GM21515 (cell line): ENCODE measurements around the gene PML.
"Not testable (repeated sequence)": the region's sequence is repeated elsewhere in the genome, so short reads cannot be mapped to it uniquely, and the experiment has no call there.

Experiments used
- ATAC-seq: cut with Tn5 transposase; IDR thresholded peaks from one replicate; pipeline ENCODE4 v1.9.1; 2021; ENCODE audit not compliant: unreplicated experiment

The PML gene

DNA sequence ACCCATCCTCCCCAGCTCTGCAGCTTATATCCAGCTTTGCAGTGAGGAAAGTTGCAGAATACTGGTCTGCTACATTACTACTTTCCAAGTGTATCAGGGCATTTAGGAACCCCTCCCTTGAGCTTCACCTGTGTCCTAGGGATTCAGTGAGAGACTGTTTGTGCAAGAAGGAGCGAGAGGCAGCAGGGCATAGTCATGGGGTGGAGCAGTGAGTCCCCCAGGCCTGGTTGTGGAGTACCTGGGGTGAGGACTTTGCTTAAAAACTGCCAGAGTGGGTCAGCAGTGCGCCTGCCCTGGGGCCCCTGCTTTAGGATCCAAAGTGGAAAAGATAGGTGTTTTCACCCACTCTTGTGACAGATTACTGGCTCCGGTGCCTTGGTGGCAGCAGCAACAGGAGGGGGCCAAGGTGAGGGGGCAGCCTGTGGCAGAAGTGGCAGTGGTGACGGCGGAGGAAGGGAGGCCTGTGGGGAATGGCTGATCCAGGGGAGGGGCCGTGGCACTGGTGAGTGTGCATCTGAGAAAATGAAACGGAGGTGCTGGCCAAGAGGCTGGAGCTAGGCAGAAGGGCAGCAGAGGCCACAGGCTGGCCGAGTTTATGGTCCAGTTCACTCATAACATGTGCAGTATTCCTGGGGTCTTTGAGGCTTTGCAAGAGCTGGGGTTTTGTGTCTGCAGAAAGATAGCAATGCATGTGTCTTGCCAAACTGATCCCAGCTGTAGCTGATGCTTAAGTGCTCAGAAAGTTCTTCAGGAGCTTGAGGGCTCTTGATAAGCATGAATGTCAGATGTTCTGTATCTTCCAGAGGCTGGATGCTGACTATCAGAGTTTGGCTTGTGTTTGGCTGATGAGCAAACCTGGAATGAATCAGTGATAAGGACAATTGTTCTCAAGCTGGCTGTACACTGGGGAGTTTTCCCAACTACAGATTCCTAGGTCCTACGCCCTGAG lies 44.5 kb downstream of the PML start:
- no peak for ATAC-seq

DNA sequence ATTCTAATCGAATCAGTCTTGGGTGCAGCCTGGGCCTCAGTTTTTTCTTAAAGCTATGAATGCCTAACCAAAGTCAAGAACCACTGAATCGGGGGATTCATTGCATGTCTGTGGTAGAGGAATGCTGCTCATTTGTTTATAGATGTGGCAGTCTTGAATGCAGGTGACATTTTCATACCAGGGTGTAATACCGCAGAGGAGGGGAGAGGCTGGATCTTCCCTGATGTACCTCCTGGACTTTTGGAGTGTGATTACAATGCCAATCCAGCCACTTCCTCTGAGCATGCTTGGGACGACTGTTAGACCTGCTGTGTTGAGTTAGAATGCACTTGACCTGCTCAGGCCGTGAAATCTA lies 45.1 kb downstream of the PML start:
- no peak for ATAC-seq

DNA sequence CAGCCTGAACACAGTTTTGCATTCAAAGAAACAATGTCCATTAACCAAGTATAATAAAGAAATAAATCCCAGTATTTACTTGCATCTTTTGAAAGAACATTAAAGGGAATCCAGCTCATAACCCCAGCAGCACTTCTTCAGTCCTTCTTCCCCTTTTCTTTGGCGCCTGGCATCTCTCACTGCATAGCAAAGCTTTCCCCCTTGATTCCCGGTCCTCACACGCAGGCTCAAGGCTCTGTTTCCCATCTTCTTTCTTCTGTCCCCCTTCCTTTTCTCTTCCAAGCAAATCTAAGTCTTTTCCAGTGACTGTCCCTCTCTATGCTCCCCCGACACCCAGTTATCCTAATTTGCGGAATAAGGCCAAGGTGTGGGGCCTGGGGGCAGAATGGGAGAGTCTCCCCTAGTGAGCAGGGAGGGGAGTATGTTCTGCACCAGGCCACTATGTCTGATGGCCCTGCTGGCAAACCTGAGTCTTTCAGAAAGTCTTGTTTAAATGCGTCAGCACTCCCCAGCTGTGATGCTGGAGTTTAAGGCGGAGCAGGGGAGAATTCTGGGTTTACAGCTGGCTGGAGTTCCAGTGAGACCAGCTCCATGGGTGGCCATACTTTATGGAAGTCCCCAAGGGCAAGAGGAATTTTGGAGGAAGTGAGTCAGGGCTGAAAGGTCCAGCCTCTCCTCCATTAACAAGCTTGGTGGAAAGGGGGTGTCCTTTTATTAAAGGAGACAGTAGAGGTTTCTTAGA lies 45.8 kb downstream of the PML start:
- no peak for ATAC-seq

DNA sequence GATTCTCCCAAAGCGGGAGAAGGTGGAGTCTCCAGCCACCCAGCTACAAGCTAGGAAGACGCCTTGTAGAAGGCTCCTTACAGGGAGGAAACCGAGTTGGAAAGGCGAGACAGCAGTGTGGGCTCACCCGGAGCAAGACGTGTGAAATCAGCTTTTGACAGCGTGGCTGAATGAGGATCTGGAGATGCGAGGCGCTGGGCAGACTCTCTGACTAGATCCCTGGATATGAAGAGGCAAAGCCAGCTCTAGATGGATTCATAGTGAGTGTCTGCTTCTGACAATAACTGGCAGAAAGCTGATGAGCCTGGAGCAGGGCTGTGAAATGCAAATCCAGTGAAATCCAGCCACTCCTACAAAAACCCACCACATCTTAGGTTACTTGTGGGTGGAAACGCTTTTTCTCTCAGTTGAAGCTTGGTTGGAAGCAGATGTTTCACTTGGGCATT lies 46.8 kb downstream of the PML start:
- no peak for ATAC-seq

DNA sequence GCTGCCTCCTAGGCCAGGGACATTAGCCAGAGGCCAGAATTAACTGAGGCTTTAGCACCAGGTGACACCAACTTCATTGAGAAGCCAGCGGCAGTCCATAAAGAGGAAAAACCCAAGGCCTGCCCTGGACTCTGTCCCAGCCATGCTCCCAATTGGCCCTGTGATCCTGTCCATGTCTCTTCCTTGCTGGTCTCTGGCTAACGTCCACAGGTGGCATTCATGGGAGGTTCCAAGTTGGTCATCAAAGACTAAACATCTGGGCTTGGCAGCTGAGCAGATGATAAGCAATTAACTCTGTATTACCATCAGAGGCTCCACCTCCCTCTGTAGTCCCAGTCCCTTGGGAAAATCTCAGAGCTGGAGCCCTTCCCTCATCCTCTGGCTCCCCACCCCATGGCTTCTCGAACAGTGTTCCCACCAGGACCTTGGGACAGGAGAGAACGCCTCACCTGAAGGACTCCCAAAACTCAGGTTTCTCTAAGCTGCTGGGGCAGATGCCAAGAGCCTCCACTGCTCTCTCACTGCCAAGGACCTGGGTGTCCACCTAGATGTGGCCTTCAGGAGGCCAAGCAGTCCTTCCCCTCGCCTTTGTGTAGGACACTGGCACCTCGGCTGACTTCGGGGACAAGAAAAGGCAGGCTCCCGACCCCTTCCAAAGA lies 47.4 kb downstream of the PML start:
- no peak for ATAC-seq

DNA sequence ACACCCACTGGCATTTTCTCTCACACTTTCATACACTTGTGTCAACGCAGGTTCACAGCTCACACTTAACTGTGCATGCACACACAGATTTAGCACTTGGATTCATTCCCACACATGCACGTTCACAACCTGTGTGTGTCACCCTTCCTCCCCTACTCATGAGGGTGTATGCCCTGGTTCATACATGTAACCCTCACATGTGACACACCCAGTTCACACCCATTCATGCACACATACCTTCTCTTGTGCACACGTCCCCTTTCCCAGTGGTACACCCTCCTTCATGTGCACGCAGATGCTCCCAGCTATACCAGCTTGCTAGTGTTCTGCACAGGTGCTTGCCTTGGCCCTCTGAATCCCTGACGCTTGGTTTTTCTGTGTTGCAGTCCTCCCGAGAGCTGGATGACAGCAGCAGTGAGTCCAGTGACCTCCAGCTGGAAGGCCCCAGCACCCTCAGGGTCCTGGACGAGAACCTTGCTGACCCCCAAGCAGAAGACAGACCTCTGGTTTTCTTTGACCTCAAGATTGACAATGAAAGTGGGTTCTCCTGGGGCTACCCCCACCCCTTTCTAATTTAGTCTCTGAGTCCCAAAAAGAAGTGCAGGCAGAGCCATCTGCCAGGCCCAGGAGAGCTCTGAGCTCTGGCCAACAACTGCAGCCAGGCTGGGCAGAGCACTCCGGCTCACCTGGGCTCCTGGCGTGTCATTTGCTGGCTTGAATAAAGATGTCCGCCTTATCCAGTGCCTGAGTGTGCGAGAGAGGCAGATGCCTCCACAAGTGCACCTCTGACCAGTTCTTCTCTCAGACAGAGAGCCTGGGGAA lies 48.3 kb downstream of the PML start:
- no peak for ATAC-seq

DNA sequence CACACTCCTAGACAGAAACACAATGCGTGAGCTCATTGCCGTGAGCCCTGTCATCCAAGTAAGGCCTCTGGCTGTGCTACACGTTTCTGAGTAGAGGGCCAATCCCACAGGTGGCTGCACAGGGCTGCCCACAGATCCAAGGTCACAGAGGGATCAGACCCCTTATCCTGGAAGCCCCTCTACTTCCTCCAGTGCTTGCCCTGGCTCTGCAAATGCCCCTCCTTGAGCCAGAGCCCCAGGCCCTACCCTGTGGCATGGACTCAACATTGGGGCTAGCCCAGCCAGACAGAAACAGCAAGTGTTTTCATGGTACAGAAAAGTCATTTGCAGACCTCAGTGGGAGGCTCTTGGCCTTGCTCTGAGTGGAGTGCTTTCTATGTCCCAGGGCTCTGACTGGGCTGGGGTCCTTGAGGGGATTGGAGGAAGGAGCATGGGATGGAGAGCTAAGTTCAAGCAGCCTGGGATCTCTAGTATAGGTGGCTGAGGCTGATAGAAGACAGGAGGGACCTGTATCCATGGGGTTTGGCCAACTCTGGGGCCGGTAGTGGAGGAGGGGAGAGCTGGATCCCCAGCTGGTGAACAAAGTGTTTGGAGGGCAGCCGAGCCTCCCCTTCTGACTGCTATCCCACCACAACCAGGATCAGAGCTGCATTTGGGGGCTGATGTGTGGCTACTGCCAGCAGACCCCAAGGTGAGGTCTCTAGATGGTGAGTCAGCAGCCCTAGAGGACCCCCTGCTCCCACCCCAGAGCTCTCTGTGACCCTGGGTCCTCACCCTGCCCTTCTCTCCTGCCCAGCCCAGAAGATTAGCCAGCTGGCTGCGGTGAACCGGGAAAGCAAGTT lies 49.1 kb downstream of the PML start:
- ATAC-seq, result no peak

DNA sequence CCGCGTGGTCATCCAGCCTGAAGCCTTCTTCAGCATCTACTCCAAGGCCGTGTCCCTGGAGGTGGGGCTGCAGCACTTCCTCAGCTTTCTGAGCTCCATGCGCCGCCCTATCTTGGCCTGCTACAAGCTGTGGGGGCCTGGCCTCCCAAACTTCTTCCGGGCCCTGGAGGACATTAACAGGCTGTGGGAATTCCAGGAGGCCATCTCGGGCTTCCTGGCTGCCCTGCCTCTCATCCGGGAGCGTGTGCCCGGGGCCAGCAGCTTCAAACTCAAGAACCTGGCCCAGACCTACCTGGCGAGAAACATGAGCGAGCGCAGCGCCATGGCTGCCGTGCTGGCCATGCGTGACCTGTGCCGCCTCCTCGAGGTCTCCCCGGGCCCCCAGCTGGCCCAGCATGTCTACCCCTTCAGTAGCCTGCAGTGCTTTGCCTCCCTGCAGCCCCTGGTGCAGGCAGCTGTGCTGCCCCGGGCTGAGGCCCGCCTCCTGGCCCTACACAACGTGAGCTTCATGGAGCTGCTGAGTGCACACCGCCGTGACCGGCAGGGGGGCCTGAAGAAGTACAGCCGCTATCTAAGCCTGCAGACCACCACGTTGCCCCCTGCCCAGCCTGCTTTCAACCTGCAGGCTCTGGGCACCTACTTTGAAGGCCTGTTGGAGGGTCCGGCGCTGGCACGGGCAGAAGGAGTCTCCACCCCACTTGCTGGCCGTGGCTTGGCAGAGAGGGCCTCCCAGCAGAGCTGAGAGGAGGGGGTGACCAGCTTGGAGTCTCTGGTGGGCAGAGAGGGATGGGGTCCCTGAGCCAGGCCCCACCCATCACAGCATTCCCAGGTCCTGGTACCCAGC lies 50.0 kb downstream of the PML start:
- ATAC-seq, result no peak

DNA sequence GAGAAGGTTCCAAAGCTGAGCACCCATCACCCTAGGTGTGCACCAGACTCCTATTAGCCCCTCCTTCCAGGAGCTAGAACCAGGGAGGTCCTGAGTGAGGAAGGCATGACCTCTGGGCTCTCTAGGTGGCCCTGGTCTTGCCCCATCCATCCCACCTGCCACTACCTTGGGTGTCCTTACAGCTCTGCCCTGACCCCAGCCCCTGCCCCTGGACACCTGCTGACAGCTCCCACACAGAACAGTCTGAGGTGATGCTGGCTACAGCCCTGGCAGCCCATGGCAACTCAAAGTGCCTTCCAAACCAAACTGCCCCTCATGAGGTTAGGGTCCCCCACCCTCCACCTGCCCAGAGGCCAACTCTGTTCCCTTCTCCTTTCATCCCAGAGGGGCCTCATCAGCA lies 50.7 kb downstream of the PML start:
- ATAC-seq, result no peak

DNA sequence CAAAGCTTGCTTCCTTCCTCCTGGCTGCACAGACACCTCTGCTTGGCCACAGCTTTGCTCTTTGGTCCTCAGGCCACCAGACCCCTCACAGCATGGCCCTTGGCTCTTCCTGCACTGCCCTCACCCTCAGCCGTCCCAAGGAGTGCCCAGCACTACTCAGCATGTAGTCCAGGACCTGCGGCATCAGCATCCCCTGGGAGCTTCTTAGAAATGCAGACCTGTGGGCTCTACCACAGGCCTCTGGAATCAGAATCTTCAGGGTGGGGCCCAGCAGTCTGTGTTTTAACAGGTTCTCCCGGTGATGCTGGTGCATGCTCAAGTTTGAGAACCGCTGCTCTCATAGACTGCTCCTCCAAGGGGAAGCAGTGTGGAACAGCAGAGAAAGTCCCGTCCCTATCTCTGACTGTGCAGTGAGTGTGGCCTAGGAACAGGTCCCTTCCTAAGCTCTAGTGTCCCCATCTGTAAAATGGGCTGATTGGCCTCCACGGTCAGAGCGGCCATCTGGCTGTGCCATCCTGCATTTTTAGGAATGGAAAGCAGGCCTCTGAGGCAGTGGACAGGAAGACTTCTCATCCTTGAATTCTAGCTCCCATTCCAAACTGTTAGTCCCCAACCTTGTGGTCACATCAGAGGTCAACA lies 51.2 kb downstream of the PML start:
- ATAC-seq, result no peak

DNA sequence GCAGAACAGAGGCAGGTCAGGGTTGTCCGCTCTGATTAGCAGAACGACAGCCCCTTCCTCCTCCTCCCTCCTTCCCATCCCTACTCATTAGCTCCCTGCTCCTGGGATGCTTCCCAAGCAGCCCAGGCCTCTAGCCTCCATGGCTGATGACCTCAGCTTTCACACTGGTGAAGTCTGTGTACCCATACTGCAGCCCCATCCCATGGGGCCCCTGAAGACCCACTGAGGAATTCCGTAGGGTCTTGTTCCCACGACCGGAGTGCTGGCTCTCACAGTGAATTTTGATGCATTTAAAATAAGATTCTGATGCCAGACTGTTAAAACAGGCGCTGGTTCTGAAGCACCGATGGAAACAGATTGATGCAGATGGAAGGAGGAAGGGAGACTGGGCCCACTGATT lies 51.8 kb downstream of the PML start:
- ATAC-seq, result no peak

DNA sequence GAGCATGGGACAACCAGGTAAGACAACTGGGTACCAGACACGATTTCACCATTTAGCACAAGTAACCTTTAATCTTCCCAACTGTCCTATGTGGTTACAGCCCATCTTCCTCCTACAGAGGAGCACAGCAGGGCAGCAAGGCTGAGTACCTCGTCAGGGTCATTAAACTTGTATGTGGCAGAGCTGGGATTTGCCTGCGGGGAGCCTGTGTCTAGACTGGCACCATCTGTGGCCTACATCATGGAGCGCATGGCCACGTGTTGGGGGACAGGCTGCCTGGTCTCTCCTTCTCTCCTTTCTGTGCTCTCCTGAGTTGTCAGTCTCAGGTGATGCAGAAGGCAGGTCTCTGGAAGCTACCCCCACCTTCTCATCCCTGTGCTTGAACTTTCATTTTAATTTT lies 55.6 kb downstream of the PML start:
- no peak for ATAC-seq

DNA sequence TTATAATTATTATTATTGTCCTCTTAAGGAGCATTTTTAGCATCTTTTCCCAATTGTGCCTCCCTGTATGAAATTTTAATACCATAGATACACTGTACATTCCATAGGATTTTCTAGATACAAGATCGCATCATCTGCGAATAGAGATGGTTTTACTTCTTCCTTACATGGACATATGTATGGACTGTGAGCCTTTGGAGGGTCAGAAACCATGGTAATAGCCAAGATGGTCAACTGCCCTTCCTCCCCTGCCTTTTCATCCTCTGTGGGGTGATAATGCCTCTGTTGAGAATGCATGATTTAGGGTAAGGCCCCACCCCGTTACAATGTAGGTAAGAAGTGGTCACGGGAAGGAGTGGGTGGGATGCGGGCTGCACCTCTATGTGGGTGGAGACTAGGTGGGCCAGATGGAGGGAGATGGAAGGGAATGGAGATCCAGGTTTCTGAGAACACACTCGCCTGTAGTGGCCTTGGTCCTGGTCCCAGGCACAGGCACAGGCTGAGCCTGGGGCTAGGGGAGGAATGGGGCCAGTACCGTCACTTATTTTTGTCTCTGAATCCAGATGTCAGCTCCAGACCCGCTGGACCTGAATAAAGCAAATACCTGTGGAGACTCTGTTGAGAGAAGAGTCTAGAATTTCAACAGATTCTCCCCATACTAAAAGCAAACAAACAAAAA lies 56.2 kb downstream of the PML start:
- ATAC-seq, result no peak

DNA sequence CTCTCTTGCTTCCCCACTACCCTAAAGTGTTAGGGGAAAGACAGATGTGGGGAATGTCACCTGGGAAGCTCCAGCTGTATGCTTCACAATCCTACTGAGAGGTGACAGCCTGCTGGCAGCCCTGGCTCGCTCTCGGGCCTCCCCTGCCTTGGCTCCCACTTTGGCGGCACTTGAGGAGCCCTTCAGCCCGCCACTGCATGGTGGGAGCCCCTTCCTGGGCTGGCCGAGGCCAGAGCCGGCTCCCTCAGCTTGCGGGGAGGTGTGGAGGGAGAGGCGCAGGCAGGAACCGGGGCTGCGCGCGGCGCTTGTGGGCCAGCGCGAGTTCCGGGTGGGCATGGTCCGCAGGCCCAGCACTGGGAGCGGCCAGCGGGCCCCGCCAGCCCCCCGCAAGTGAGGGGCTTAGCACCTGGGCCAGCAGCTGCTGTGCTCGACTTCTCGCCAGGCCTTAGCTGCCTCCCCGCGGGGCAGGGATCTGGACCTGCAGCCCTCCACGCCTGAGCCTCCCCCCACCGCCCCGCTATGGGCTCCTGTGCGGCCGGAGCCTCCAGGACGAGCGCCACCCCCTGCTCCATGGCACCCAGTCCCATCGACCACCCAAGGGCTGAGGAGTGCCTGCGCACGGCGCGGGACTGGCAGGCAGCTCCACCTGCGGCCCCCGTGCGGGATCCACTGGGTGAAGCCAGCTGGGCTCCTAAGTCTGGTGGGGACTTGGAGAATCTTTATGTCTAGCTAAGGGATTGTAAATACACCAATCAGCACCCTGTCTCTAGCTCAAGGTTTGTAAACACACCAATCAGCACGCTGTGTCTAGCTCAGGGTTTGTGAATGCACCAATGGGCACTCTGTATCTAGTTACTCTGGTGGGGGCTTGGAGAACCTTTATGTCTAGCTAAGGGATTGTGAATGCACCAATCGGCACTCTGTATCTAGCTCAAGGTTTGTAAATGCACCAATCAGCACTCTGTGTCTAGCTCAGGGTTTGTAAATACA lies 58.0 kb downstream of the PML start:
- not testable (repeated sequence) for ATAC-seq

DNA sequence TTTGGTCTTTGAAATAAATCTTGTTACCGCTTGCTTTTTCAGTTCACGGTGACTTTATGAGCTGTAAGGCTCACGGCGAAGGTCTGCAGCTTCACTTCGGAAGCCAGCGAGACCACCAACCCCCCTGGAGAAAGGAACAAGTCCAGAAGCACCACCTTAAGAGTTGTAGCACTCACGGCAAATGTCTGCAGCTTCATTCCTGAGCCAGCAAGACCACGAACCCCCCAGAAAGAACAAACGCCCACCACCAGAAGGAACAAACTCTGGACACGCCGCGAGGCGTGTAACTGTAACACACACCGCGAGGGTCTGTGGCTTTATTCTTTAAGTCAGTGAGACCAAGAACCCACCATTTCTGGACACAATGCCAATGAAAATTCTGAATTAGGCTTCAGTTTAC lies 59.0 kb downstream of the PML start:
- no peak for ATAC-seq

DNA sequence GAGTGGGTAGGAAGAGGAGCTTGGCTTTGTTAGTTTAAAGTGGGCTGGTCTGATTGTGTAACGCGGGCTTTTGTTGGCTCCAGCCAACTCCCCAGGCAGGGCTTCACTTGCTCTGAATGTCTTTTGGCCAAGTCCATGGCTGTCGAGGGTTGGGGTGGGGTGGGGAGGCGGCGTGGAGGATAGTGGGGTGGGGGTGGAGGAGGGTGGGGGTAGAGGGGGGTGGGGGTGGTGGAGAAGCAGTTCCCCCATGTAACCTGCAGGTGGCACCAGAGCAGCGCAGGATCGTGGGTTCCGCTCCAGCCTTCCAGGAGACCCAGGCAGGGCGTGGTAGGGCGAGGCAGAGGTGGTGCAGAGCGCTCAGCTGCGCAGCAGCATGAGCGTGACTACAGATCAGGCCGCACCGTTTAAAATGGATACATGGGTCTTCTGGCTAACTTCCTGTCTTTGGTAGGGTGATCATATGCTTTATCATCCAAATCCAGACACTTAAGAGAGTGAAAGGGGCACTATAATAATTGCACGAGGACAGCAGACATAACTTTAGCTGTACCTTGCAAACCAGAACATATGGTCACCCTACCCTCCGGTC lies 59.5 kb downstream of the PML start:
- ATAC-seq, result no peak

DNA sequence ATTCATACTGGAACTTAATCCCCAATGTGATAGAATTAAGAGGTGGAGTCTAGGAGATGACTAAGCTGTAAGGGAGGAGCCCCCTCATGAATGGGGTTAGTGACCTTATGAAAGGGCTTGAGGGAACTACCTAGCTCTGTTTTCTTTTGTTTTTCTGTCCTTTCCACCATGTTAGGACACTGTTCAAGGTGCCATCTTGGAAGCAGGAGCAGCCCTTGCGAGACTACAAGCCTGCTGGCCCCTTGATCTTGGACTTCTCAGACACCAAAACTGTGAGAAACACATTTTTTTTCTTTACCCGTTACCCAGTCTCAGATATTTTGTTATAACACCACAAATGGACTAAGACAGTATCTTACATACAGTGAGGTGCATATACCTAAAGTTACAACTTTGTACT lies 61.3 kb downstream of the PML start:
- ATAC-seq, result no peak
